NAMALWA (cell line): Measurements from ENCODE around the gene PLA2G4F.

Source experiments
- DNase-seq: peaks from one replicate; pipeline ENCODE4 v3.0.0-alpha.2; 2015; ENCODE audit warnings: low spot score

Gene PLA2G4F

GRCh38 chr15:42163947-42164550 is 7.6 kb upstream of the PLA2G4F start:
- no peak for DNase-seq

GRCh38 chr15:42163291-42163690 is 6.9 kb upstream of the PLA2G4F start:
- DNase-seq: no peak

DNA sequence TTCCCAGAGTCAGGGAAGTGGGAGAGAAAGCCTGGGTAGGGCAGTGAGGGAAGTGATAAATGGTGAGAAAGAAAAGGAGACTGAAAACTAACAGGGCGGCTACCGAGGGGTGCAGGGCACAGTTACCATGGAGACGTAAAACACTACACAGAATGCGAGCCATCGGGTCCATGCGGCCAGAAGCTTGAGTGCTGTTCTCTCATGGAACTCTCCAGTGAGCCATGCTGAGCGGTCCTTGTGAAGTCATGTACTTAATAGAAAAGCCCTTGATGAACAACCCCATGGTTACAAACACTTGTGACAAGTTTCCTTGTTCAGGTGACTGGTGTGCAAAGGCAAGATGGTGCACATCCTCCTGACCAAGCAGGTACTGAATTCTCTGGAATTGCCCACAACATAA is 3.7 kb upstream of the PLA2G4F start:
- no peak for DNase-seq

GRCh38 chr15:42159381-42160015 is 3.1 kb upstream of the PLA2G4F start:
- no peak for DNase-seq

GRCh38 chr15:42158941-42159340 is 2.5 kb upstream of the PLA2G4F start:
- DNase-seq: no peak

DNA sequence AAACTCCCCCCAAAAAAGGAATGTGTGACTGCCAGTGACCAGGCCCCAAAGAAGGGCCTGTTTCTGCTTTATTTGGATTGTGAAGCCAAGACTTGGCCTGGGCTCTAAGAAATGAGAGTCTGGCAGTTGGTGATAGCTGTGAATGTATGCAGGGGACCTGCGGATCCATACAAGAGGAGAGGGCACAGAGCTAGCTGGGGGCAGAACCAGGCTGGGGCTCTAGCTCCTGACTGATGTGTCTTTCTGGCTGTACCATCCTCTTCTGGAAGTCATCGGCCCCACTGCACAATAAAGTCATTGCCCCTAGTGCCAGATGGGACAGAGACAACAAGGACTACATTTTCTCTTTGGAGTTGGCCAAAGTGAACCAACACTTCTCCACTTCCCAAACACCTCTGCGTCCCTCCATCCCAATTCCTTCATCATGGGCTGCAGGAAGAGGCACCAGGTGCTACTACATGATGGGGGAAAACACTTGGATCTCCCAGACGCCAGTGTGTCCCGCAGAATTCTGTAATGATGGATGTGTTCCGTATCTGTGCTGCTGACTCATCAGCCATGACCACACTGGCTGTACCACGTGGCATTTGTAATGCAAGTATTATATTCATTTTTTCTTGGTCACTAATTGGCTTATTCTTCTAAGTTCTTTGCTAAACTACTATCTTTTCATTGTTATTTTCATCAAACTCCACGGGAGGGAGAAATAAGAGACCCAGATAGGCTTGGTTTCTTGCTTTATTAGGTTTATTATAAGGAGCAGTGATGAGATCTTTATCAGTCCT is 1.7 kb upstream of the PLA2G4F start:
- DNase-seq: no peak

GRCh38 chr15:42157381-42157780 is 945 bp upstream of the PLA2G4F start:
- DNase-seq: no peak

DNA sequence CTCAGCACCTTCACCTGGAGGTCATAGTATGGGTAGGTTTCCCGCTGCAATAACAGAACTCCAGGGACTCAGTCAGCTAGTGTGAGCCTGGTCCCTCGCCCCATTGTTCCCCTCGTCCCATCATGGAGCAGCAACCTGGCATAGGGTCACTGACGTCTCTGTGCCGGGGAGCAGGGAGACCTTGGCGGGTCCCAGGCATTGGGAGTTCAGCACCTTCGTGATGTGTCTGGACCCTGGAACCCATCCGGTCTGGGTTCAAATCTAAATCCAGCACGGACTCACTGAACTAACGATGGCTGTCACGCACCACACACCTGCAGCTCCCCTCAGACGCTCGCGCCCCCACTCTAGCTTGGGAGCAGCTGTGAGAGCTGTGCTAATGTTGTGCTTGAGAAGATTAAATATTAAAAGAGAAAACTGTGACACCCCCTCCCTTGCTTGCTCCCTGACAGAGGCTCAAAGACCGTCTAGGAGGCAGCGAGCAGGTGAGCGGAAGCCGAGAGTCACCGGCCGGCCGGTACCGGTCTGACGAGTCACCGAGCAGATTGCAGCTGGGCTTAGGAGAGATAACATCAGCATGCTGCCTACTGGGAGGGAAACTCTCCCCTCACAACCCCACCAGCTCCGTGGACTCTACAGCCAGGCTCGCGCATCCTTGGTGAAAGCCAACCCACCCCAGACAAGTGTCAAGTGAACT is 742 bp downstream of the PLA2G4F start:
- DNase-seq: no peak

- no peak for DNase-seq
Observed at GRCh38 chr15:42154956-42155355, 1.5 kb downstream of the PLA2G4F start.

DNA sequence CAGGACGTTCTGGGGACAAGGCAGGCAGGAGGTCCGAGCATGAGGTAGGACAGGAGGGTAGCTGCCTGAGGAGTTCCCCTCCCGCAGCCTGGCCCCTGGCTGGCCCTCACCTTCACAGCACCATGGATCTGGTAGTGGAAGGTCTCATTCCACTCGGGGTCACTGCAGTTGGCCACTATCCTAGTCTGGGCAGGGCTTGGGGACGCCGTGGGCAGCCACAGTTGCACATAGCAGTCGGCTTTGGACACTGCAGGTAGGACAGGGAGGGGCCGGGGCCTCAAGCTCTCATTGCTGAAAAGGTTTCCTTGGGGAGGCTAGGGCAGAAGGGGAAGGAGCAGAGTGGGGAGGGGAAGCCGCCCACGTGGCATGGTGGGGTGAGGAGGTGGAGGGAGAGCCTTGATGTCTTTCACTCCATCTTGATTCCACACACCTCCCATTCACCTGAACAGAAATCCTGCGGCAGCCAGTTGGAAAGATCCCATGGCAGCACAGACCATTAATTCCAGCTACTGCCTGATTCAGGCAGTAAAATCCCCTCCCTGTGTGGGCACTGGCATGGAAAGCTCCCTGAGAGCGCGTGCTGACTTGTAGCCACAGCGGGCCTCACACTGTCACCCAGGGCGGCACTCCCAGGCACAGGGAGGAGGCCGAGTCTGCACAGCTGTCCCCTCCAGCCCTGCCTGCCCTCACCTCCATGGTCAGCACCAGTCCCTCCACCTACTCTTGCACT is 2.1 kb downstream of the PLA2G4F start:
- DNase-seq: no peak

- no peak for DNase-seq
Observed at GRCh38 chr15:42153874-42154211, 2.6 kb downstream of the PLA2G4F start.

DNA sequence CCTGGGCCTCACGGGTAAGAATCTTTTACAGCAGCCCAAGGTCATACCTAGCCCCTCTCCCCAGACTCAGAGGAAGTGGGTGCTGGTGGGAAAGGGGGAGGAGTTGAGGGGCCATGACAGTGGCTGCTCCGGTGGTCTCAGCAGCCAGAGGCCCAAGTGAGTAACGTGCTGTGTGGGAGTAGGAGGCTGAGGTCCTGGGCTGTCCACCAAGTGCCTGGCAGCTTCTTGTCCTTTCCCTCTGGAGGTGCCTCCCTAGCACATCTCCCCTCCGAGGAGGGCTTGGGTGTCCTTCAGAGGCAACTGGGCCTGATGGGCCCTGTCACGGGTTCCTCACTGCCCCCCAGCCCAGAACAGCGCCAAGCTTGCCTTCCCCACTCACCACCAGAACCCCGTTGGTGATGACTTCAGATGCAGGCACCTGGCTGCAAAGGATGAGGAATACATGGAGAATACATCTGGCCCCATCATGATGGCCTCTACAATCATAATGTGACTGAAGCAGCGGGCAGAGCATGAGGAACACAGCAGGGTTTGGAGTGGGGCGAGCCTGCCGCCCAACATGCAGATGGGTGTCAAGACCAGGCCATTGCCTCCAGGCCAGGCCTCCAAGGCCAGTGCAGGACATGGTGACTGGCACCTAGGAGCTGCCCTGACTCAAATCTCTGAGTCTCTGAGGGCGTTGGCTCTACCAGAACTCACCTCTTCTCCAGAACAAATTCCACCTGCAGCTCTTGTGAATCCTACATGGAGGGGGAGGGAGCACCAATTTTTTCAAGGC is 3.3 kb downstream of the PLA2G4F start:
- no peak for DNase-seq

DNA sequence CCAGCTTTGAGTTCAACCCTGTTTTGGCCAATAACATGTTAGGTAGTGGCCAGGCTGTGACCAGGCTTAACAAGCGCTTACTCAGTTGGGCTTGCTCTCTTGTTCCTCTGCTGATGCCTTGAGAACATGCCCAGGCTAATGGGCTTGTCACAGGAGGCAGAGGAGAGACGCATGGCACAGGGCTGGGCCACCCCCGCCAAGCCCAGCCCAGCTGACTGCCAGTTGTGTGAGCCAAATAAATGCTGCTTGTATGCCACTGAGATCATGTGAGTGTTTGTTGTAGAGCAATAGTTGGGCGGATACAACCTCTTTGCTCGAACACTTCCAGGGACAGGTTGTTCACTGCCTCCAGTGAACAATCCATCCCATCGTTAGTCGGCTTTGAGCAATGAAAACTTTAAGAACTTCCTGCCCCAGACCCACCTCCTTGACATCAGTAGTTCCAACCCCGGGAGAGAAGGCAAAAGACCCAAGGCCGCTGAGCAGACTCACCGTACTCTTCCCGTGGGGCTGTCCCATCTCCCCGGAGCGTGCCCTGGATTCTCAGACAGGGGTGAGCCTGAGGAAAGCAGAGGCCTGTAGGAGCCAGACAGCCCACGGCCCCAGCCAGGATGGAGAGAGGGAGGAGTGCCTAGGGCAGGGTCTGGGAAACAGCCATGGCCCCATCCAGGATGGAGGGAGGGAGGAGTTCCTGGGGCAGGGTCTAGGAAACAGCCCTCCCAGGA is 4.1 kb downstream of the PLA2G4F start:
- DNase-seq: no peak

GRCh38 chr15:42151736-42152135 is 4.7 kb downstream of the PLA2G4F start:
- no peak for DNase-seq

DNA sequence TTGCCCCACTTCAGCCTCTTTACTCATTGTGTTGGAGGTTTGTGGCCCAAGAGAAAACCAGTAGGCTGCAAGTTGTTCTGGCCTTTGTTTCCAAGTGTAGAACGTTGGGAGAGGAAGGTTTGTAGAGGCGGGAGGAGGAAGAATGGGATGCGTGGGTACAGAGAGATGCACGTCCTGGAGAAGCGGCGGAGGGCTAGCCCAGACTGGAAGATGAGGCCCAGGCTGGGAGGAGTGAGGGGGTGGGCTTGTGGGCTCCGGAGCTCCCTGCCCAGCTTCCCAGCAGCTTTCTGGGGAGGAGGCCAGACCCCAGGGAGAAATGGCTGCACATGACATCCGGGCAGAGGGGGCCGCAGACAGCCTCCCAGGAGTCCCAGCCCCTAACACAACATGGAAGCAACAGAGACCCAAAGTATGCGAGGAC is 5.3 kb downstream of the PLA2G4F start:
- no peak for DNase-seq

- no peak for DNase-seq
Observed at GRCh38 chr15:42150219-42150970, 6.0 kb downstream of the PLA2G4F start.

DNA sequence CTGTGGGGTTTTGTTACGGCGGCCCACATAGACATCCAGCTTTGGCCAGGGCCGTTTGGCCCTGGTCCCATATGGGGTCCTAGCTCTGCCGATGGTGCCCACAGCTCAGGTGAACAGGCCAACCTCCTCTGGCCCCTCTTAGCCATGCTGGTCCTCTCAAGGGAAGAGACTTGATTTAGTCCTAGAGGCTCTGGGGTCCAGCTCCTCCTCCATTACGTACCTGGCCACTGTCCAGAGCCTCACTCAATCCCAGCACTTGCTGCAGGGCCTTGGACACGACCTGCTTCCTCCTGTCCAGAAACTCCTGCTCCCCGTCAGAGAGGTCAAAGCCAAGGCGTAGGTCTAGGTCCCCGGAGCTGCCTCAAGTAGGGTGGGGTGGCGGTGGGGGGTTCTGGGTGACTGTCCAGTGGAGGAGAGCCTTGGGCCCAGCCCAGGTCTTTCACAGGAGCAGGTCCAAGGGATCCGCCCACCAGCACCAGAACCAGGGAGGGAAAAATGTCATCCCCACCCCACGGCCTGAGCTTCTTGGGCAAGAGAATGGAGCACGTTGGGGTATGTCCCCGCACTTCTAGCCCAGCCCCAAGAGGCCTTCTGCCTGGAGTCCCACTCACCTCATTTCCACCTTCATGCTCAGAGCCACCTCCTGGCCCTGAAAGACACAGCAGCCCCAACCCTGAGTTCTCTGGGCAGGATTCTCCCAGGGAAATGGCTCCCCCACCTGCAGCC is 6.8 kb downstream of the PLA2G4F start:
- DNase-seq: no peak

GRCh38 chr15:42148808-42149492 is 7.5 kb downstream of the PLA2G4F start:
- no peak for DNase-seq

DNA sequence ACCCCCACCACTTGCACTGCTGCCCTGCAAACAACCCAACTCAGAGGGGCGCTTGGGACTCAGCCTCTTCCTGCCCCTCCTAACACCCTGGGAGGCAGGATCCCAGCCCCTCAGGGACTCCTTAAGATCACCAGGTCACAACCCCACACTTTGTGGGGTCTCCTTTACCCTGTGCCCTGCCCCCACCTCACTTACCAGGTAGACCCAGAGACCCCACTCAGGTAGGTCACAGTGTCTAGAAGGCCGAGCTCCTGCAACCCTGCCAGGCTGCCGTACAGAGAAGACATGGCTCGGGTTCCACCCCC is 9.1 kb downstream of the PLA2G4F start:
- DNase-seq: no peak
